Activated naive CD4-positive, alpha-beta T cell treated with anti-CD3 and anti-CD28 coated beads for 36 hours (primary cell): ENCODE measurements around the gene CTXN3. TPM values are rescaled to one million over a fixed set of nuclear protein-coding genes. Genes with fewer than 3 reads are reported as not detected.

ENCODE experiments used
- CTCF ChIA-PET: fragments of 350-600 bp; sonication (Branson Sonifier 250); formaldehyde crosslinking; loops from one replicate; lab custom pipeline; 2021; ENCODE audit warnings: antibody characterized with exemption; lab: Charles Lee
- DNase-seq: peaks from one replicate; pipeline ENCODE4 v3.0.0-alpha.2; 2020
- H3K27ac Mint-ChIP-seq: one replicate; pipeline ENCODE4 v1.8.0; 2021; ENCODE audit warnings: mild to moderate bottlenecking, mixed read lengths
- H3K27me3 Mint-ChIP-seq: one replicate; pipeline ENCODE4 v1.8.0; 2021; ENCODE audit warnings: low read depth, mixed read lengths
- H3K36me3 Mint-ChIP-seq: one replicate; pipeline ENCODE4 v1.8.0; 2021; ENCODE audit warnings: low read depth, mixed read lengths
- H3K4me1 Mint-ChIP-seq: one replicate; pipeline ENCODE4 v1.8.0; 2021; ENCODE audit warnings: low read depth, mixed read lengths
- H3K4me3 Mint-ChIP-seq: one replicate; pipeline ENCODE4 v1.8.0; 2021; ENCODE audit warnings: mild to moderate bottlenecking, moderate library complexity, mixed read lengths
- H3K9me3 Mint-ChIP-seq: one replicate; pipeline ENCODE4 v1.8.0; 2021; ENCODE audit warnings: mixed read lengths
- intact Hi-C: fragments of 100-400 bp; cut with micrococcal nuclease; formaldehyde crosslinking; loops from one replicate; pipeline ENCODE4 v1.15.1; 2023
- total RNA-seq, 2 experiments: library from RNA; stranded (reverse); gene quantifications; one replicate each; pipeline ENCODE4 v1.2.3, GENCODE V29; 2021

Gene CTXN3
- total RNA-seq, 2 experiments from 2014 or later, result not detected

DNA sequence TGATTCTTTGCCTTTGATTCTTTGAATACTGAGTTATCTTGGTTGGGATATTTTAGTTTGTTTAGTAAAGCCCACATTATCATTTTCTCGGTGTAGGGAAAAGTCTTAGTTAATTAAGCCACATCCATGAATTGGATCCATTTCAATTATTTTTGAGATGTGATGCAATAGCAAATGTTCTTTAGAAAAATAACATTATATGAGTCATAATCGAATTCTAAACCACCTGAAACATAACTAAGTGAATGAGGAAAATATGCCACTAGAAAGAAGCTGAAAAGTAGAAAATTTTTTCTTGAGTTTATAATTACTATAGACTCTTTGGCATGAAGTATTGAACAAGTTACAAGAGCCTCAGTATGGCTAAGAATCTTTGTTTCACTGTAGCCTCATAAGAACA is 36.8 kb downstream of the CTXN3 start:
- Mint-ChIP-seq H3K27me3 (no peaks in the 10 kb centered on the region), H3K4me1 (no peaks in the 10 kb centered on the region), H3K9me3 (no peaks in the 10 kb centered on the region), H3K4me3 (no peak overlapping the region), H3K27ac (no peak overlapping the region), H3K36me3 (no peaks in the 10 kb centered on the region)
- intact Hi-C loops, result no loop called here
- DNase-seq, result no peak
- CTCF ChIA-PET, result no interaction called here

DNA sequence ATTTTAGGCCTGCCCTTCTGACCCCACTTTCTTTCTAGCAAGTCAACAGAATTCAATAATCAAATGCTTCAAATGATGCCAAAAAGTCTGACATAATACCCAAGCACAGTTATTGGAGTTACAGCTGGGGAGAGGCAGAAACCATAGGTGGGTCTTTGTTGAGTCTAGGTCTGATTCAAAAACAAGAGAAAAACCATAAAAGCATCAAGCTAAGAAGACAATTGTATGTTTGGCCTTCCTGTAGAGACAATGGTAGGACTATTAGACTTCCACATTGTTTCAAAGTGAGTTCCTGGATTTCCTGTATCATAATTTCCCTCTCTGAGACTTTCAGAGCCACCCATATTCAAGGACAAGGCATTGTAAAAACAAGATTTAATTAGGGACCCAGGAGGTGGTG is 37.5 kb downstream of the CTXN3 start:
- no peaks in the 10 kb centered on the region for H3K36me3 Mint-ChIP-seq
- CTCF ChIA-PET, result no interaction called here
- no peaks in the 10 kb centered on the region for H3K4me1 Mint-ChIP-seq
- no peak overlapping the region for H3K27ac Mint-ChIP-seq
- intact Hi-C loops, result no loop called here
- peaks cover 3% of the 10 kb centered on the region for H3K27me3 Mint-ChIP-seq
- DNase-seq, result no peak
- H3K9me3 Mint-ChIP-seq, result no peaks in the 10 kb centered on the region
- no peak overlapping the region for H3K4me3 Mint-ChIP-seq

DNA sequence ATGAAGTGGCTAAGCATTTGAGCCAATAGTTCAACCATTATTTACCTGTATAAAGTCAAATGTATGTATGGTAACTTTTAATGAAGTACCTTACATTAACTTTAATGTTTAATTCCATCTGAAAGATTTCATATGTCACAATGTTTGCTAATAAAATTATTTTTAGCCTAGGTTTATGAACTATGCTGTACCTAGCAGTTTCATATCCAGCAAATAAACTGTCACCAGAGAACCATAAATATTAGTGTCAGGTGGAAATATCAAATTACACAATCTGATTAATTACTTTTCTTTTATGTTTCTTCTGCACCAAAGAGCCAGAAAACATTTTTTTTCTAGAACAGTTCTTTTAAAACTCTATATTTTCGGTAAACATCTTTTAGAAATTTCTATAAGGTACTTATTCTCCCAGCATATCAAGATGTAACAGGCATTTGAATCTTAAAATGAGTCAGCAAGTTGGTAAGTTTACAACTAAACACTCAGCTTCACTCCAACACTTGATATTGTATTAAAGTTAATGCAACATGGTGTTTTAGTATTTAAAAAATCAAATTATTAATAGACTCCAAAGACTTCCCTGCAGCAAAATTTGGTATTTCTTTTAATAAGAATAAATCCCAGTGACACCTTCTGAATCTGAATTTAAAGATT is 45.8 kb downstream of the CTXN3 start:
- CTCF ChIA-PET, result no interaction called here
- peaks cover 9% of the 10 kb centered on the region for H3K27me3 Mint-ChIP-seq
- intact Hi-C loops, result no loop called here
- no peaks in the 10 kb centered on the region for H3K36me3 Mint-ChIP-seq
- no peak for DNase-seq
- H3K4me1 Mint-ChIP-seq, result no peaks in the 10 kb centered on the region
- no peak overlapping the region for H3K4me3 Mint-ChIP-seq
- H3K9me3 Mint-ChIP-seq, result no peaks in the 10 kb centered on the region
- no peak overlapping the region for H3K27ac Mint-ChIP-seq

DNA sequence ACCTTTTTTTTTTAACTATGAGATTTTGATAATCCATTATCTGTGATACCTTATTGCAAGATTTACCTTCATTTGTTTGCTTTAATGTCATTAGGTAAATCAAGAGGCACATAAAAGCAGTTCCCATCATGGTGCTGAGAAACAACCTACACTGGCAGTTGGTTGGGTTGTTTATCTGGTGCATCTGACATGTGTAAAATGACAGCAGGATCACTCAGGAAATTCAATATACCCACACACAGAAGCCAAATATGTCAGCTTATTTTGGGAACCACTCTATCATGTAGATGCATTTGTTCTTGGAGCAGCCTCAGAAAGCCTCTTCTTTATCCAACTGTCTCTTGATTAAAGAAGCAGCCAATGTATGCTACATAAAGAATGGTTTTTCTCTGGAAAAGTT is 46.5 kb downstream of the CTXN3 start:
- H3K27me3 Mint-ChIP-seq, result peaks cover 9% of the 10 kb centered on the region
- no peaks in the 10 kb centered on the region for H3K4me1 Mint-ChIP-seq
- no peak for DNase-seq
- H3K27ac Mint-ChIP-seq, result no peak overlapping the region
- no peaks in the 10 kb centered on the region for H3K9me3 Mint-ChIP-seq
- H3K4me3 Mint-ChIP-seq, result no peak overlapping the region
- H3K36me3 Mint-ChIP-seq, result no peaks in the 10 kb centered on the region
- CTCF ChIA-PET, result no interaction called here
- intact Hi-C loops, result no loop called here

DNA sequence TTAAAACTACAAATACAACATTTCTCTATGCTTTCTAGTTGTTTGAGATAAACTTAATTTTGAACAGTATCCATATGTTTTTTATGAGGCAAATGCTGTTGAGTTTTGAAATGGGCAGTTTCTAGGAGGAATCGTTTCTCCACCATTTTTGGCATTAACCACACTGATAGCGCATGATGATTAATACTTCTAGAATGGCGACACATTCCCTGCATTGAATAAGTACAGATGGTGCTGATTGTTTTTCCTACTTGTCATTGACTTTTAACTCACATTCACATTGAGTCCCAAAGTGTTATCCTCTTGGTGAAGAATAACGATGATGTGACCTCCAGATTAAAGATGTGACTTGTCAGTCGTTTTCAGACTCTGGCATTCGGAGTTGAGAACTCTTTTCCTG is 47.8 kb downstream of the CTXN3 start:
- intact Hi-C loops, result no loop called here
- no peak overlapping the region for H3K27ac Mint-ChIP-seq
- no peak overlapping the region for H3K4me3 Mint-ChIP-seq
- CTCF ChIA-PET, result no interaction called here
- peaks cover 6% of the 10 kb centered on the region for H3K27me3 Mint-ChIP-seq
- no peaks in the 10 kb centered on the region for H3K36me3 Mint-ChIP-seq
- no peaks in the 10 kb centered on the region for H3K4me1 Mint-ChIP-seq
- DNase-seq, result no peak
- no peaks in the 10 kb centered on the region for H3K9me3 Mint-ChIP-seq

DNA sequence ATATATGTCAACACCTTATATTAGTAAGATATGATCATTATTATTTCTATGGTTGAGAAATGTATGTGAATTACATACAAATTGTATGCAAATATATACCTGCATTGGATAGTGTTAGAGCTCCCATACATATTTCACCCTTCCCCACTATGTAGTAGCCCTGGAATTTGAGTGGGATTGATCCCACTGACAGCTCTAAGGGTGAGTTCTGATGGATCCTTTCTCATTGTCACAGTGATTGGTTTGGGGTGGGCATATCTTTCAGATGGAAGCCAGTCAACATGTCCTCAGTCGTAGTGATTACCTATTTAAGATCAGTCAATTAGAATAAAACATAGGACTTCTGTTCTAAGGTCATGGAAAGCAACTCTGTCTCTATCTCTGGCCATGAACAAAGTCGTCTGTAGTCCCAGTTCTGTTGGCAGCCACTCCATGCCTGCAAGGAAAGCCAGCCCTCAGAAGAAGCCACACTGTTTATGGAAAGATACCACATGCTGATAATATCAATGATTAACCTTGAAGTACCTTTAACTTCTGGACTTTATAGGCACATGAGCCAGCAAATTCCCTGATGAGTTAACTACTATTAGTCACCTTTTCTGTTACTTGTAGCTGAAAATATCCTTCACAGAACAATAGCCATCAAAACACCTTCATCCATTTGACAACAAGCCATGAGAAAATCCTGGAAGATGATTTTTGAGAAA is 49.2 kb downstream of the CTXN3 start:
- Mint-ChIP-seq H3K4me3 (no peak overlapping the region), H3K9me3 (no peaks in the 10 kb centered on the region), H3K27ac (no peak overlapping the region), H3K27me3 (peaks cover 3% of the 10 kb centered on the region), H3K4me1 (no peaks in the 10 kb centered on the region), H3K36me3 (no peaks in the 10 kb centered on the region)
- no peak for DNase-seq
- CTCF ChIA-PET, result interaction anchor here (0.7 kb wide), 1 partner anchor 100 kb away, joined by 3 read pairs; no protein-coding TSS in a partner anchor
- intact Hi-C loops, result no loop called here

DNA sequence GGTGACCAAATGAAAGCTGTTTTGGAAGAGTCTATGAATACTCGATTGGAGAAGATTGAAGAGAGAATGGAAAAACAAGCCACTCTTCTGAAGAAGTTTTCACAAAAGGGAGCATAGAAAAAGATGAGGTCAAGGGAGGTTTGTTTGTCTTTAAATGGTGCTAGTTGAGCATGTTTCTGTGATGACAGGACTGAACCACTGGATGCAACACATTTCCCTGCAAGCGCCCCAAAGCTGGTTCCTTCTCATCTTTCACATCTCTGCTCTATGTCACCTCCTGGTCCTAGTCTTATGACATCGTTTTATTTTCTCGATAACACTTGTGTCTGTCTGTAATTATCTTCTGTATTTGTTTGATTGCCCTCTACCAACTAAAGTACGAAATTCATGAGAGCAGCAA is 50.5 kb downstream of the CTXN3 start:
- Mint-ChIP-seq H3K36me3 (no peaks in the 10 kb centered on the region), H3K27me3 (no peaks in the 10 kb centered on the region), H3K4me1 (no peaks in the 10 kb centered on the region), H3K9me3 (no peaks in the 10 kb centered on the region), H3K4me3 (no peak overlapping the region), H3K27ac (no peak overlapping the region)
- intact Hi-C loops, result no loop called here
- DNase-seq, result no peak
- CTCF ChIA-PET, result no interaction called here

DNA sequence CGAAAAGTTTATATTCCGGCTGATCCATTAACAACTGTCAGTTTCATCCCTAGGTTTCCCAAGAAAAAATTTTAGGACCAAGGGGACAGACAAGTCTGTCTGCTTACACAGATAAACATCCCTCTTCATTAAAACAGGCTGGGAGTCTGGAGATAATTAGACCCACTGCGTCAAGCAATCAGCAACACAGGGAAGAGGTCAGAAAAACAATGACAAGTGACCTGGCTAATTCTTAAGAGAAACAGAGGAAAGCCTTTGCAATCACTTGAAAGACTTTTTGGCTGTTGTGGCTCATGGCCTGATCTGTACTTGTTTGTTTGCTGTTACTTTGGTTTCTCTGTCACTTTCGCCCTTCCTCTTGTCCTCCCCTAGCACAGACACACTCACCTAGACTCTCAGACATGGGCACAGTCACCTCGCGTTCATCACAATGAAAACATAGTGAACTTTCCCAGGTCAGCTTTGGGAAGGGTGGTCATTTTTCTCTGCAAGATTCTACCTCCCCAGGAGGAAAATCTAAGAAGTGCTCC is 51.4 kb downstream of the CTXN3 start:
- intact Hi-C loops, result no loop called here
- H3K27ac Mint-ChIP-seq, result no peak overlapping the region
- no peaks in the 10 kb centered on the region for H3K36me3 Mint-ChIP-seq
- H3K9me3 Mint-ChIP-seq, result no peaks in the 10 kb centered on the region
- no peaks in the 10 kb centered on the region for H3K27me3 Mint-ChIP-seq
- CTCF ChIA-PET, result no interaction called here
- no peak for DNase-seq
- no peaks in the 10 kb centered on the region for H3K4me1 Mint-ChIP-seq
- H3K4me3 Mint-ChIP-seq, result no peak overlapping the region

DNA sequence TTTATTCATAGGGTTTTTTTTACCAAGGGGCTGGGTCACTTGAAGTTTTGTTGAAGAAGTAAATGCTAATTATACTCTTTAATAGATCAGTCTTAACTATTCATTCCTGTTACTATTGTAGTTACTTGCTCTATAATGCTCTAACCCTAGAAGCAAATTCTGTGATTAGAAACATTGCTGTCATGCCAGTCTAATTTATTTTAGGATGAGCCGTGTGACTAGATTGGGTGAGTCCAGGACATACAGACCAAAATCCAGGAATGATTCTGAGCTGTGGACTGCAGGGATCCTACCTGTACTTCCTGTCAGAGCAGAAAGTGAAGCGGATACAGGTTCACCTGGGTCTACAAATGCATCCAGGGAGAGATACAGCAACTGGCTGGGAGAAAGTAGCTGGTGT is 53.6 kb downstream of the CTXN3 start:
- intact Hi-C loops, result no loop called here
- Mint-ChIP-seq H3K27ac (no peak overlapping the region), H3K36me3 (no peaks in the 10 kb centered on the region), H3K27me3 (peaks cover 6% of the 10 kb centered on the region), H3K4me3 (no peak overlapping the region), H3K4me1 (no peaks in the 10 kb centered on the region), H3K9me3 (no peaks in the 10 kb centered on the region)
- DNase-seq, result no peak
- CTCF ChIA-PET, result no interaction called here

DNA sequence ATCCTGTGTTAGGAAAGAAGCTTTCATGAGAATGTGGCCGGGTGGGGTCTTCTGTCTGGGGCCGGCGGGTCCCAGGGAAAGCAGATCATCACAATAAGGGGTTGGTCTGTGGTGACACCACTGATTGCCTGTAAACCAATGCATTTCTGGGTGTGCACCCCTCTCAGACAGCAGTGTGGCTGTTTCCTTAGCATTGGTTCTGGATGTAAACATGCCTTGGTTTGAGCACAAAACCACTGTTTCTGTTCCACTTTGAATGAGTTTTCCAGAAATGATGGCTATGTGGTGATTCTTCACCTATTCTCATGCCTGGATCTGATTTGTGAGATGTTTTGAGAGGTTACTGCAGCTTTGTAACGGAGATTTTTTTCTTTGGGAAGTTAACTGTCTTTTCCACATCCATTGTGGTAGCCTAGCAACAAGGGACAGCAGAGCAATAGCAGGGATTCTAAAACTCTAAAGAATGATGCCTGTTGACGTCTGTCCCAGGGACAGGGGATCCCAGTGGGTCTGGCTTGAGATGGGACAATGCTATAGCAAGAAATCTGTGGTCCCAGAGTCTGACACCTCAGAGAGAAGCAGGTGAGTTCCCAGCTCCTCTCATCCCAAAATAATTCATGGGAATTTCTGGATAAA is 54.2 kb downstream of the CTXN3 start, which contains the start of gene CCDC192:
TSS of gene CCDC192 (plus strand) at position 466 of the 636 bp plus-strand sequence. CDS start at position 521, 55 bp downstream.
- CTCF ChIA-PET, result no interaction called here
- intact Hi-C loops, result no loop called here
- Mint-ChIP-seq H3K4me1 (no peaks in the 10 kb centered on the region), H3K27me3 (peaks cover 6% of the 10 kb centered on the region), H3K4me3 (no peak within 1 kb of the TSS), H3K36me3 (no peaks in the 10 kb centered on the region), H3K9me3 (no peaks in the 10 kb centered on the region), H3K27ac (no peak within 1 kb of the TSS)
- no peak for DNase-seq

DNA sequence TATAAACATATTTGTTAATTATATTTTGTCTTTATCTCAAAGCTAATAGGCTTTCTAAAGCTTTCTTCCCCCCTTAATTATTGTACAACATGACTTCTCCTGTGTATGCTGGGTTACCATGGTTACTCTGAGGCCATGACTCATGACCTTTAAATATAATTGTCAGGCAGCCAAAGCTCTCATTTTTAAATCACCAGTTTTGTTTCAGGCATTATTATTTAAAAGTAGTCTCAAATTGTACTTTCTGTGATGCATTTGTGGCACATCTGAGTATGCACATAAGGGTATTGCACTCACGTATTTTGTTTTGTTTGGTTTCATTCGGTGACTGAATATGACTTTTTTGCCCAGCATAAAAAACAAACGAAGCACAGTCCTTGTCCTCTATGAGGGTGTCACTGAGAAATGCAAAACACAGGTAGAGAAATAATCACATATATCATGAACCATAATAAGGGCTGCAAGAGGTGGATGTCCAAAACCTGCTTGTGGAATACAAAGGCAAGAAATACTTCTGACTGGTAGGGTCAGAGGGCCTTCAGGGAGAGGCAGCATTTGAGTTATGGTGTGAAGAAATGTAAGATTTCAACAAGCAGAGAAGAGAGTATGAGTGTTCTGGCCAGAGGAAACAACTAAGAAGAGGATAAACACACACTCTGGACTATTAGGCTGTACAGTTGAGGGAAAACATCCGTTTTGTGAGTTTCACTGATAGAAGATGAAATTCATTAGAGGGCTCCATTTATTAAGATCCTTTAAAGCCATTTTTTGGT is 56.4 kb downstream of the CTXN3 start:
- intact Hi-C loops, result no loop called here
- CTCF ChIA-PET, result no interaction called here
- peaks cover 6% of the 10 kb centered on the region for H3K27me3 Mint-ChIP-seq
- no peak overlapping the region for H3K4me3 Mint-ChIP-seq
- no peaks in the 10 kb centered on the region for H3K9me3 Mint-ChIP-seq
- H3K36me3 Mint-ChIP-seq, result no peaks in the 10 kb centered on the region
- H3K27ac Mint-ChIP-seq, result no peak overlapping the region
- H3K4me1 Mint-ChIP-seq, result no peaks in the 10 kb centered on the region
- no peak for DNase-seq

DNA sequence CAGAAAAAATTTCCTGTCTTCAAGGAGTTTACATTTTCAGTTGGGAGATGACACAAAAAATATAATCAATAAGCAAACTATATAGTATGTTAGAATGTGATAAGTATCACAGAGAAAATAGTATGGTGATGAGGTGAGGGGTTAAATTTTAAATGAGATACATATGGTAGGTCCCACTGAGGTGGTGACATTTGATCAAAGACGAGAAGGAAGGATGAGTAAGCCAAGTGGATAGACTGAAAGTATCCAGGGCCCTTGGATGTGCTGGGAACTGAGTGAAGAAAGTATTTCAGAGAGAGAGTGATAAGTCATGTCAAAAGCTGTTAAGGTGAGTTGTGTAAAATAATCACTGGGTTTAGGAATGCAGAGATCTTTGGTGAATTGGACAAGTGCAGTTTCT is 57.8 kb downstream of the CTXN3 start:
- no peak for DNase-seq
- no peak overlapping the region for H3K4me3 Mint-ChIP-seq
- H3K36me3 Mint-ChIP-seq, result no peaks in the 10 kb centered on the region
- CTCF ChIA-PET, result no interaction called here
- no peak overlapping the region for H3K27ac Mint-ChIP-seq
- no peaks in the 10 kb centered on the region for H3K4me1 Mint-ChIP-seq
- peaks cover 6% of the 10 kb centered on the region for H3K27me3 Mint-ChIP-seq
- no peaks in the 10 kb centered on the region for H3K9me3 Mint-ChIP-seq
- intact Hi-C loops, result no loop called here
